Breast epithelium (tissue), 3 donors: ENCODE results near the gene ARPP21.

Experiments used
- CTCF ChIP-seq, 3 donors: fragments of 450-650 bp; IDR thresholded peaks; one replicate each; pipeline ENCODE4 v1.5.1; 2016 to 2017; ENCODE audit warnings: antibody characterized with exemption in 3 of 3, mild to moderate bottlenecking in 3 of 3, moderate library complexity in 3 of 3
- POLR2A ChIP-seq: fragments of 450-650 bp; IDR thresholded peaks from one replicate; pipeline ENCODE4 v1.6.1; 2016; ENCODE audit warnings: antibody characterized with exemption, mild to moderate bottlenecking, moderate library complexity

DNA sequence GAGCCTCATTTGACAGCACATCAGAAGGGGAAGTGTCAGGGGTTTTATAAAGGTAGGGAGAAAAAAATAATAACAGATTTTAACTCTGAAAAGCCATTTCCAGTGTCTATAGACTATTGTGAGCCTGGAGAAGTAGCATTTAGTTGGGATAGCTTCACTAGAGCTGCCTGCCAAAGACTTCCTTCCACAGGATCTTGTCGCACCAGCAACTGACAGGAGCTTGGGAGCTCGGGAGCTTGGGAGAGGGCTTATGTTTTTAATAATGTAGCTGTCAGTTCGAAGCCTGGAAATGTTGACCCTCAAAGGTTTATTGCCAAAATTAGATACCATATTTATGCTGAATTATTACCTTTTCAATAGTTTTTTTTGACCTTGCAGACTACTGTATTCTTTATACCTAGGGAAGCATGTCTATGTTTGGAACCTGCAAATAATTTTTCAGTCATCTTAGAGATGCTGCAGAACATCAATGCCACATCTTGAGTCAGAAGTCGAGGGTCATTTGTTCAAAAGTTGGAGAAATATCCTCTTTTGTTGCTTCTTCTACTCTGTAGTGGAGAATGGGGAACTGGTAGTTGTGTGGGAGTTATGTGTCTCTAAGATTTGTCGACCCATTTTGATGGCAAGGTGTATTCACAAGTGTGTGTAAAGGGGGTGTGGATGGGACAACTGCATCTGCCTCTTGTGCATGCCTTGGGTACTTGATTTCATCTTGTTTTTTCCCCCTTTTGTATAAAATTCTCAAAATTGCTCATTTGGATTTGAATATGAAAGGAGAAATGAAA lies 41.7 kb downstream of the ARPP21 start:
- TF ChIP-seq POLR2A (no peak), CTCF (IDR thresholded peaks at IDR 0.05) (no peak)
